Mucosa of gallbladder (tissue), 1 donor: ENCODE data around the gene NAV3. TPM values are rescaled to one million over a fixed set of nuclear protein-coding genes. Genes with fewer than 3 reads are reported as not detected.

ENCODE experiments used
- DNase-seq: peaks from one replicate; pipeline ENCODE4 v3.0.0-alpha.2; 2020; ENCODE audit warnings: low spot score
- total RNA-seq: library from RNA; stranded (reverse); gene quantifications from one replicate; pipeline ENCODE4 v1.2.1, GENCODE V29; 2021
- donor health status: DM: no; HTN: no; CAD: no.

Gene NAV3
- total RNA-seq, 1 donor from 2014 or later, result 31.7 TPM

GRCh38 chr12:78261901-78262300 is 431.2 kb downstream of the NAV3 start:
- no peak for DNase-seq
